ENCODE measurements around the gene HBD. TPM values are rescaled to one million over a fixed set of nuclear protein-coding genes. Genes with fewer than 3 reads are reported as not detected.

HBD gene
- total and polyA plus RNA-seq, 2 donors from 2014 or later: 1.3 to 5.6 TPM

GRCh38 chr11:5226732-5227310, 7.5 kb downstream of the HBD start, which contains the start of gene HBB:
Gene HBB (minus strand): TSS chr11:5227071. CDS start chr11:5227021, 50 bp downstream.
- H3K4me1 ChIP-seq (ENCODE audit: control insufficient read depth in 2 of 3, insufficient read depth in 2 of 3, low read depth in 1 of 3, low read length in 3 of 3): no peaks in the 10 kb centered on the region
- H3K27me3 ChIP-seq (ENCODE audit: control insufficient read depth, insufficient read depth, low read length): no peaks in the 10 kb centered on the region
- no peak within 1 kb of the TSS for H3K4me3 ChIP-seq (ENCODE audit: low read length in 3 of 3)
- H3K9ac ChIP-seq (ENCODE audit: low read length in 3 of 3): no peak within 1 kb of the TSS
- no peaks in the 10 kb centered on the region for H3K9me3 ChIP-seq (ENCODE audit: control insufficient read depth in 2 of 3, insufficient read depth in 1 of 3, low read length in 3 of 3)
- no peak within 1 kb of the TSS for H3K27ac ChIP-seq (ENCODE audit: low read depth in 2 of 2, low read length in 2 of 2)
- DNase-seq (no peak), FAIRE-seq (no peak)
- no peak for TF ChIP-seq CTCF (IDR thresholded peaks at IDR 0.05; ENCODE audit: borderline replicate concordance, extremely low read depth, insufficient read depth)
- intact Hi-C loops (cut with DNase I): no loop called here
- H3K36me3 ChIP-seq (ENCODE audit: control insufficient read depth in 2 of 3, insufficient read depth in 3 of 3, low read length in 3 of 3): no peaks in the 10 kb centered on the region

DNA sequence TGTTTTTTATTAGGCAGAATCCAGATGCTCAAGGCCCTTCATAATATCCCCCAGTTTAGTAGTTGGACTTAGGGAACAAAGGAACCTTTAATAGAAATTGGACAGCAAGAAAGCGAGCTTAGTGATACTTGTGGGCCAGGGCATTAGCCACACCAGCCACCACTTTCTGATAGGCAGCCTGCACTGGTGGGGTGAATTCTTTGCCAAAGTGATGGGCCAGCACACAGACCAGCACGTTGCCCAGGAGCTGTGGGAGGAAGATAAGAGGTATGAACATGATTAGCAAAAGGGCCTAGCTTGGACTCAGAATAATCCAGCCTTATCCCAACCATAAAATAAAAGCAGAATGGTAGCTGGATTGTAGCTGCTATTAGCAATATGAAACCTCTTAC, 8.8 kb downstream of the HBD start:
- Histone ChIP-seq H3K4me1 (ENCODE audit: control insufficient read depth in 2 of 3, insufficient read depth in 2 of 3, low read depth in 1 of 3, low read length in 3 of 3) (no peaks in the 10 kb centered on the region), H3K9ac (ENCODE audit: low read length in 3 of 3) (no peak overlapping the region), H3K27me3 (ENCODE audit: control insufficient read depth, insufficient read depth, low read length) (no peaks in the 10 kb centered on the region), H3K4me3 (ENCODE audit: low read length in 3 of 3) (no peak overlapping the region), H3K9me3 (ENCODE audit: control insufficient read depth in 2 of 3, insufficient read depth in 1 of 3, low read length in 3 of 3) (no peaks in the 10 kb centered on the region), H3K27ac (ENCODE audit: low read depth in 2 of 2, low read length in 2 of 2) (no peak overlapping the region), H3K36me3 (ENCODE audit: control insufficient read depth in 2 of 3, insufficient read depth in 3 of 3, low read length in 3 of 3) (no peaks in the 10 kb centered on the region)
- DNase-seq (no peak), FAIRE-seq (no peak)
- no peak for TF ChIP-seq CTCF (IDR thresholded peaks at IDR 0.05; ENCODE audit: borderline replicate concordance, extremely low read depth, insufficient read depth)
- intact Hi-C loops (cut with DNase I): no loop called here

DNA sequence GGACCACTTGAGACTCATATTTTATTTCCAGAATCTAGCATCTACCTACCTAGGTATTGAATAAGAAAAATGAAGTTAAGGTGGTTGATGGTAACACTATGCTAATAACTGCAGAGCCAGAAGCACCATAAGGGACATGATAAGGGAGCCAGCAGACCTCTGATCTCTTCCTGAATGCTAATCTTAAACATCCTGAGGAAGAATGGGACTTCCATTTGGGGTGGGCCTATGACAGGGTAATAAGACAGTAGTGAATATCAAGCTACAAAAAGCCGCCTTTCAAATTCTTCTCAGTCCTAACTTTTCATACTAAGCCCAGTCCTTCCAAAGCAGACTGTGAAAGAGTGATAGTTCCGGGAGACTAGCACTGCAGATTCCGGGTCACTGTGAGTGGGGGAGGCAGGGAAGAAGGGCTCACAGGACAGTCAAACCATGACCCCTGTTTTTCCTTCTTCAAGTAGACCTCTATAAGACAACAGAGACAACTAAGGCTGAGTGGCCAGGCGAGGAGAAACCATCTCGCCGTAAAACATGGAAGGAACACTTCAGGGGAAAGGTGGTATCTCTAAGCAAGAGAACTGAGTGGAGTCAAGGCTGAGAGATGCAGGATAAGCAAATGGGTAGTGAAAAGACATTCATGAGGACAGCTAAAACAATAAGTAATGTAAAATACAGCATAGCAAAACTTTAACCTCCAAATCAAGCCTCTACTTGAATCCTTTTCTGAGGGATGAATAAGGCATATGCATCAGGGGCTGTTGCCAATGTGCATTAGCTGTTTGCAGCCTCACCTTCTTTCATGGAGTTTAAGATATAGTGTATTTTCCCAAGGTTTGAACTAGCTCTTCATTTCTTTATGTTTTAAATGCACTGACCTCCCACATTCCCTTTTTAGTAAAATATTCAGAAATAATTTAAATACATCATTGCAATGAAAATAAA, 9.5 kb downstream of the HBD start:
- DNase-seq (no peak), FAIRE-seq (no peak)
- TF ChIP-seq CTCF (IDR thresholded peaks at IDR 0.05; ENCODE audit: borderline replicate concordance, extremely low read depth, insufficient read depth): no peak
- no peaks in the 10 kb centered on the region for H3K36me3 ChIP-seq (ENCODE audit: control insufficient read depth in 2 of 3, insufficient read depth in 3 of 3, low read length in 3 of 3)
- no peak overlapping the region for H3K4me3 ChIP-seq (ENCODE audit: low read length in 3 of 3)
- H3K27me3 ChIP-seq (ENCODE audit: control insufficient read depth, insufficient read depth, low read length): no peaks in the 10 kb centered on the region
- H3K4me1 ChIP-seq (ENCODE audit: control insufficient read depth in 2 of 3, insufficient read depth in 2 of 3, low read depth in 1 of 3, low read length in 3 of 3): no peaks in the 10 kb centered on the region
- intact Hi-C loops (cut with DNase I): no loop called here
- H3K9ac ChIP-seq (ENCODE audit: low read length in 3 of 3): no peak overlapping the region
- no peak overlapping the region for H3K27ac ChIP-seq (ENCODE audit: low read depth in 2 of 2, low read length in 2 of 2)
- H3K9me3 ChIP-seq (ENCODE audit: control insufficient read depth in 2 of 3, insufficient read depth in 1 of 3, low read length in 3 of 3): no peaks in the 10 kb centered on the region

Measured in kidney (tissue), 14 donors.